H1 (cell line): ENCODE data around the gene PITX1. TPM values are rescaled to one million over a fixed set of nuclear protein-coding genes. Genes with fewer than 3 reads are reported as not detected.
A peak's percentile ranks its signal among the peaks of the same experiment; 100 is the strongest.

Source experiments
- CTCF ChIA-PET: fragments of 300-600 bp; sonication (Branson Sonifier 250); formaldehyde crosslinking; loops from one replicate; lab custom pipeline; 2021; ENCODE audit not compliant: partially characterized antibody; lab: Charles Lee
- POLR2A ChIA-PET: fragments of 300-600 bp; sonication (Branson Sonifier 250); formaldehyde crosslinking; loops from one replicate; lab custom pipeline; 2021; ENCODE audit warnings: inconsistent platforms; ENCODE audit not compliant: partially characterized antibody; lab: Charles Lee
- DNase-seq, 2 experiments: peaks; one replicate each; pipeline versions ENCODE4 v3.0.0 to v3.0.0-alpha.2; 2010 to 2022; ENCODE audit warnings: low spot score in 2 of 2, low read depth in 1 of 2, mixed read lengths in 1 of 2
- FAIRE-seq: peaks from 2 replicates; lab custom pipeline; 2011; peaks lifted over from hg19 to GRCh38; lab: Jason Lieb, UNC
- H2AFZ ChIP-seq: 2 replicates; pipeline ENCODE4 v1.8.1; 2012; ENCODE audit warnings: low read length, inconsistent platforms
- H2AK5ac ChIP-seq: 2 replicates; pipeline ENCODE4 v1.6.1; 2013; ENCODE audit warnings: low read depth, low read length
- H2BK120ac ChIP-seq: replicated peaks from 2 replicates; pipeline ENCODE3; 2013; ENCODE audit warnings: low read depth, low read length, inconsistent platforms
- H2BK12ac ChIP-seq: 2 replicates; pipeline ENCODE4 v1.6.1; 2013; ENCODE audit warnings: low read depth, low read length
- H2BK15ac ChIP-seq: 2 replicates; pipeline ENCODE4 v1.6.1; 2013; ENCODE audit warnings: low read length
- H2BK20ac ChIP-seq: 2 replicates; pipeline ENCODE4 v1.6.1; 2013; ENCODE audit warnings: low read length
- H2BK5ac ChIP-seq: 2 replicates; pipeline ENCODE4 v1.6.1; 2013; ENCODE audit warnings: low read depth, low read length
- H3K14ac ChIP-seq: 2 replicates; pipeline ENCODE4 v1.6.1; 2013; ENCODE audit warnings: inconsistent platforms; ENCODE audit not compliant: insufficient read length
- H3K18ac ChIP-seq: 2 replicates; pipeline ENCODE4 v1.6.1; 2013; ENCODE audit warnings: low read length; ENCODE audit errors: extremely low read depth
- H3K23ac ChIP-seq: 2 replicates; pipeline ENCODE4 v1.6.1; 2013; ENCODE audit warnings: inconsistent platforms; ENCODE audit not compliant: insufficient read length
- H3K23me2 ChIP-seq: 2 replicates; pipeline ENCODE4 v1.6.1; 2013; ENCODE audit warnings: low read depth, low read length
- H3K27ac ChIP-seq: 2 replicates; pipeline ENCODE4 v1.6.1; 2011; ENCODE audit warnings: low read depth, low read length, inconsistent platforms
- H3K27me3 ChIP-seq, 4 experiments: replicated peaks in 1 of 4; 1 replicate in 1 of 4; 2 replicates in 3 of 4; pipeline versions ENCODE4 v1.6.1 to v1.8.1; 2011 to 2013; ENCODE audit warnings: low read length in 3 of 4, mild to moderate bottlenecking in 3 of 4, inconsistent platforms in 2 of 4, mixed read lengths in 2 of 4, moderate library complexity in 1 of 4; ENCODE audit not compliant: control insufficient read depth in 3 of 4, insufficient read depth in 3 of 4; ENCODE audit errors: extremely low read depth in 1 of 4
- H3K36me3 ChIP-seq, 4 experiments: 2 replicates each; pipeline versions ENCODE4 v1.6.1 to v1.8.1; 2011 to 2013; ENCODE audit warnings: mild to moderate bottlenecking in 4 of 4, low read length in 3 of 4, moderate library complexity in 2 of 4, control low read depth in 1 of 4, inconsistent platforms in 1 of 4; ENCODE audit not compliant: insufficient read depth in 4 of 4, control insufficient read depth in 2 of 4
- H3K4ac ChIP-seq: replicated peaks from 2 replicates; pipeline ENCODE3; 2013; ENCODE audit warnings: low read length, low read depth, mixed read lengths, inconsistent platforms; ENCODE audit not compliant: insufficient read length
- H3K4me1 ChIP-seq, 4 experiments: replicated peaks in 1 of 4; 1 replicate in 1 of 4; 2 replicates in 3 of 4; pipeline versions ENCODE4 v1.6.1 to v1.8.1; 2011 to 2013; ENCODE audit warnings: low read length in 3 of 4, inconsistent platforms in 2 of 4, mixed read lengths in 1 of 4; ENCODE audit not compliant: insufficient read depth in 4 of 4, control insufficient read depth in 3 of 4
- H3K4me2 ChIP-seq, 2 experiments: 2 replicates each; pipeline versions ENCODE4 v1.6.1 to v1.8.1; 2011 to 2013; ENCODE audit warnings: low read depth in 2 of 2, low read length in 2 of 2, control low read depth in 1 of 2, inconsistent platforms in 1 of 2, mild to moderate bottlenecking in 1 of 2; ENCODE audit not compliant: insufficient read depth in 1 of 2
- H3K4me3 ChIP-seq, 4 experiments: fragments of 200-600, 300-600 bp in 1 of 4; sonication (generic), shearing (Covaris generic), sonication (Bioruptor Twin) in 1 of 4; 2 replicates each; pipeline versions ENCODE4 v1.5.1 to v1.8.1; 2011 to 2016; ENCODE audit warnings: low read length in 4 of 4, low read depth in 3 of 4, control low read depth in 2 of 4, inconsistent platforms in 2 of 4, mild to moderate bottlenecking in 2 of 4, mixed read lengths in 1 of 4, moderate library complexity in 1 of 4; ENCODE audit not compliant: insufficient read depth in 2 of 4; ENCODE audit errors: extremely low read depth in 1 of 4
- H3K56ac ChIP-seq: replicated peaks from 2 replicates; pipeline ENCODE3; 2013; ENCODE audit warnings: low read depth, mild to moderate bottlenecking, mixed read lengths, low read length, inconsistent platforms; ENCODE audit not compliant: insufficient read length
- H3K79me1 ChIP-seq: 2 replicates; pipeline ENCODE4 v1.6.1; 2013; ENCODE audit warnings: low read depth, low read length, control low read depth
- H3K79me2 ChIP-seq, 2 experiments: 2 replicates each; pipeline versions ENCODE4 v1.6.1 to v1.8.1; 2012 to 2013; ENCODE audit warnings: low read length in 2 of 2, mild to moderate bottlenecking in 2 of 2, inconsistent platforms in 1 of 2; ENCODE audit not compliant: insufficient read depth in 2 of 2, control insufficient read depth in 1 of 2
- H3K9ac ChIP-seq, 4 experiments: replicated peaks in 1 of 4; 1 replicate in 1 of 4; 2 replicates in 3 of 4; pipeline versions ENCODE4 v1.6.1 to v1.8.1; 2011 to 2013; ENCODE audit warnings: low read depth in 3 of 4, low read length in 3 of 4, control low read depth in 2 of 4, mild to moderate bottlenecking in 2 of 4, moderate library complexity in 2 of 4, inconsistent platforms in 1 of 4; ENCODE audit errors: extremely low read depth in 1 of 4
- H3K9me3 ChIP-seq, 2 experiments: 2 replicates each; pipeline versions ENCODE4 v1.6.1 to v1.8.1; 2012 to 2013; ENCODE audit warnings: mild to moderate bottlenecking in 2 of 2, moderate library complexity in 2 of 2, control low read depth in 1 of 2, inconsistent platforms in 1 of 2, low read depth in 1 of 2, low read length in 1 of 2, mixed read lengths in 1 of 2; ENCODE audit not compliant: insufficient read depth in 2 of 2
- H4K20me1 ChIP-seq, 2 experiments: replicated peaks in 1 of 2; 2 replicates each; pipeline versions ENCODE3 to v1.8.1; 2011 to 2013; ENCODE audit warnings: inconsistent platforms in 2 of 2, low read length in 2 of 2, mild to moderate bottlenecking in 1 of 2; ENCODE audit not compliant: insufficient read depth in 2 of 2, control insufficient read depth in 1 of 2
- H4K5ac ChIP-seq: 2 replicates; pipeline ENCODE4 v1.6.1; 2013; ENCODE audit warnings: low read length, low read depth, mixed read lengths, inconsistent platforms; ENCODE audit not compliant: insufficient read length
- H4K8ac ChIP-seq: 2 replicates; pipeline ENCODE4 v1.8.0; 2013; ENCODE audit warnings: mild to moderate bottlenecking, moderate library complexity, low read length, inconsistent platforms; ENCODE audit not compliant: insufficient read depth; ENCODE audit errors: extremely low read depth
- H4K91ac ChIP-seq: replicated peaks from 2 replicates; pipeline ENCODE3; 2013; ENCODE audit warnings: low read length, mixed read lengths, inconsistent platforms; ENCODE audit not compliant: insufficient read length
- BACH1 ChIP-seq: IDR thresholded peaks from 2 replicates; pipeline ENCODE4 v1.6.1; 2012; ENCODE audit warnings: low read length, improper control_type of control experiment
- CBX8 ChIP-seq: fragments of 300-800, 300-1000 bp; sonication (generic); IDR thresholded peaks from 2 replicates; pipeline ENCODE4 v1.7.1; 2016; ENCODE audit warnings: low read depth, low read length, borderline replicate concordance
- EZH2 ChIP-seq: fragments of 200-600 bp; sonication (generic); IDR thresholded peaks from 2 replicates; pipeline ENCODE4 v1.7.1; 2012; ENCODE audit warnings: low read depth, mild to moderate bottlenecking, moderate library complexity, low read length, inconsistent platforms; ENCODE audit not compliant: severe bottlenecking
- KDM4A ChIP-seq: IDR thresholded peaks from one replicate; pipeline ENCODE4 v1.7.1; 2012; ENCODE audit warnings: low read depth, mild to moderate bottlenecking, moderate library complexity, low read length, inconsistent platforms; ENCODE audit not compliant: severe bottlenecking
- RNF2 ChIP-seq: fragments of 200-900, 300-1000 bp; sonication (generic); IDR thresholded peaks from 2 replicates; pipeline ENCODE4 v1.7.1; 2016; ENCODE audit warnings: borderline replicate concordance, low read depth, mild to moderate bottlenecking, antibody characterized with exemption, low read length; ENCODE audit not compliant: poor library complexity, severe bottlenecking; ENCODE audit errors: missing control alignments
- SUZ12 ChIP-seq: fragments of 200-600 bp; sonication (generic); IDR thresholded peaks from 2 replicates; pipeline ENCODE4 v1.6.1; 2012; ENCODE audit warnings: mild to moderate bottlenecking, inconsistent platforms, low read length, moderate library complexity, mixed read lengths
- TCF12 ChIP-seq: IDR thresholded peaks from 2 replicates; pipeline ENCODE4 v1.6.1; 2011; ENCODE audit warnings: low read depth, mild to moderate bottlenecking, low read length
- WGBS, 2 experiments: shearing (Covaris generic) in 1 of 2; methylation state at CpG; one replicate each; pipeline versions ENCODE4 v1.1.6 to v1.1.7; 2013 to 2015; ENCODE audit warnings: low lambda C conversion rate in 2 of 2, mixed read lengths in 2 of 2, inconsistent platforms in 1 of 2, low coverage in 1 of 2, missing lambda C conversion rate in 1 of 2; ENCODE audit not compliant: insufficient replicate concordance in 2 of 2, insufficient coverage in 1 of 2, insufficient read length in 1 of 2; ENCODE audit errors: extremely low coverage in 1 of 2, missing lambda C conversion rate in 1 of 2; 5-methylcytosine and 5-hydroxymethylcytosine counted together
- polyA plus RNA-seq, 7 experiments: library from polyadenylated mRNA; depleted of rRNA in 3 of 7; stranded (reverse) in 5 of 7; unstranded in 2 of 7; fragments of >200 nt in 5 of 7; fragments of 200-250 nt in 2 of 7; gene quantifications; 1 replicate in 5 of 7; 2 replicates in 1 of 7; 4 replicates in 1 of 7; pipeline versions ENCODE4 v1.2.1 to v1.2.3, GENCODE V29; 2011 to 2013; ENCODE audit warnings: missing spikeins in 2 of 7, mixed read lengths in 2 of 7
- total RNA-seq: library from RNA; stranded (reverse); fragmentation: NEBNext Ultra II Directional; extraction: Animal tissue kit (Norgen Biotek cat#: 25700); gene quantifications from 2 replicates; pipeline ENCODE4 v1.2.1, GENCODE V29; 2021

The PITX1 gene
- total and polyA plus RNA-seq, 2 of the 8 experiments (the other 6 are each of a cell fraction or from before 2014, with no cell fraction given) = 0.03 TPM; not detected in 1

DNA sequence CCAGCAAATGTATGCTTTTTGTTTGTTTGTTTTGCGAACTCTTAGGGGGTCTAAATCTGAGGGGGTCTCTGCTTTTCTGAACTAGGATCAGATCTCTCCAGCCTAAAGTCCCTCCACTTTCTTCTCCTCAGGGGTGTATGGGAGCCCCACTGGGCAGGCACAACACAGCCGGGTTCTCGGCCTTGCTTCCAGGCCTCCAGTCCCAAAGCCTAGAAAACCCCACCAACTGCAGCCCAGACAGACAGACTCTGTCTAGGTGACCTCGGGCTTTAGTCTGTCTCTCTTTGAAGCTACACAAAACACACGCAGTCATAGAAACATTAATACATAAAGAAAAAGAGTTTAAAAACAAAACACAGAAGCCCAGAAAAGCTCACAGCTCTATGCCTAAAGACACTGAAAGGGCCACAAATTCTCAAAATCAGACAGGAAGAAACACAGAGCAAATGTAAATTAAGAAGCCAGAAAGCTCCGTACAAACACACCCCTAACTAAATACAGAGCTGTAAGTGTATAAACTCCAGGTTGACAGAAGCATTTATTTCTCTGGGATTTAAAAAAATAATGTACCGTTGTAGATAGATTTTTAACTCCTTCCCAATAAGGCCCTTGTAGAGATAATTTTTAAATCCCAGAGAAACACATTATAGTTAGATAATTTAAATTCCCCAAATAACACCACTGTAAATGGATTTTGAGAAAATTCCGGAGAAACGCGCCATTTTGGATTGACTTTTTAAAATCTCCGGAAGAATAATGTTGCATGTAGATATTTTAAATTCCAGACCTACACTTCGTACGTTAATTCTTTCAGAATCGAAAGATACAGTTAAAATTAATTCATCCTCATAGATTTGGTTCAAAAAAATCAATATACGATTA lies 2.0 kb downstream of the PITX1 start:
- Histone ChIP-seq H3K4me2 (peak overlapping the region; percentile 56 to 68), H4K20me1 (peaks cover 21 to 55% of the 10 kb centered on the region in 2 experiments), H2BK12ac (no peak overlapping the region), H2AFZ (no peak overlapping the region), H3K4me1 (peaks cover 0 to 33% (median 28%) of the 10 kb centered on the region in 4 experiments; a peak in 6 of 7 replicates), H2BK20ac (no peak overlapping the region), H3K4me3 (peak overlapping the region in 1 of 4 experiments; percentile 53; a peak in 2 of 8 replicates), H3K23ac (no peak overlapping the region), H3K27ac (no peak overlapping the region), H3K79me2 (no peaks in the 10 kb centered on the region), H4K8ac (no peak overlapping the region), H2AK5ac (0 out of 2 replicates have a peak overlapping the region, but pooled peaks have one; percentile 53), H3K9ac (no peak overlapping the region), H3K56ac (no peak overlapping the region), H3K23me2 (peaks cover 8% of the 10 kb centered on the region; the same call in 1 of the 2 replicates), H3K4ac (no peak overlapping the region), H3K36me3 (peaks cover 0 to 13% (median 0%) of the 10 kb centered on the region in 4 experiments; a peak in 1 of 8 replicates), H3K27me3 (peaks cover 91 to 99% (median 96%) of the 10 kb centered on the region in 4 experiments), H2BK15ac (no peak overlapping the region), H3K79me1 (0 out of 2 replicates have a peak, but pooled peaks cover 2% of the 10 kb centered on the region), H3K18ac (no peak overlapping the region), H4K5ac (no peak overlapping the region), H3K9me3 (no peaks in the 10 kb centered on the region; a peak in 1 of 4 replicates), H2BK120ac (no peak overlapping the region), H2BK5ac (no peak overlapping the region), H4K91ac (no peak overlapping the region), H3K14ac (no peak overlapping the region)
- CTCF ChIA-PET = interaction anchor here (1.0 to 2.0 kb wide), 6 partner anchors 8 to 142 kb away, joined by 3 to 7 read pairs (median 4); partner anchors contain the start of gene PCBD2
- no peak for FAIRE-seq
- POLR2A ChIA-PET = interaction anchor here (1.5 to 2.1 kb wide), 2 partner anchors 8 to 13 kb away, joined by 3 to 20 read pairs; no protein-coding TSS in a partner anchor
- 8% methylated on average over 15 of the region's 15 CpGs; no CpG with 5 or more reads in 1 of the 2 experiments for WGBS, 2 experiments
- DNase-seq = no peak
- peak; percentile 99 for TF ChIP-seq RNF2
- 0 out of 2 replicates have a peak, but pooled peaks have one; percentile 7 for TF ChIP-seq TCF12
- peak; percentile 73; the same call in 1 of the 2 replicates for TF ChIP-seq CBX8
- no peak for TF ChIP-seq BACH1
- peak; percentile 31 for TF ChIP-seq EZH2
- peak; percentile 49 for TF ChIP-seq SUZ12
- no peak for TF ChIP-seq KDM4A
